ENCODE data around the gene TAP1.

Gene TAP1

DNA sequence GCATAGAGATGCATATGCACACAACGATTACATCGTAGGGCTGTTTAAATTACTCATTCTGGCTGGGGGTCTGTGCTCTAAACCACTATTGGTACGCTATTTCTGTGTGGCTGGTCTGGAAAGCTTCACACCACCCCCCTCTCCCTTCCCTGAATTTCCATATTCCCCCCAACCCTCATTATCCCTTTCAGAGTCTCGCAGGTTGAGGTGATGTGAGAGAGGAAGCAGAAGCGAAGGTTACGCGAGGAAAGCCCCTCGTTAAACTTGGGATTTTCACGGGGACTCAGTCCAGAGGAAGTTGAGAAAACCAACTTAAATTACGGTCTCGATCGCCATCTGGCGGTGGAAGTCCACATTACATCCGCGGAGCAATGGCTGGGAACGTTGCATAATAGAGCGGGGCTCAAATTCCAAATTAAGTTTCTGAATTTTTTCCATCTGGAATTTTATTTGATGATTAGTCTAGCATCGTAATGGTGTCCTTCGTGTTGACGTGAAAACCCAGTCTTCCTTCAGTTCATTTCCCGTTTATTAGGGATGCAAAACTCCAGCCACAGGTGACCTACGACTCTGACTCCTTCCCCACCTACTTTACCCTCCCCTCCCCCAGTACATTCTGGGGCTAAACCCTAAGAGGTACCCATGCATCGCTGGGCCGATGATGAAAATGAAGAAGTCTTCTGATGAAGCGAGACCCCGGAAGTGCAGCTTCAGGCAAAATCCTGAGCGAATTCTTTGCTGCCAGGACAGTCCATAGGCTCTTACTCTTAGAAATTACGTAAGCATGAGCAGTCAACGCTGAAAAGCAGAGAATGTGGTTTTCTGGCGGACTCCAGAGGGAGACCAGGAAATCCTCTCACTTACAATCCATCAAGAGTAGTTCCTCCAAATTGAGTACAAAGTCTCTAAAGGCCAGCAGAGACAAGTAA, 56.4 kb downstream of the TAP1 start:
- peak; percentile 54 for DNase-seq

Data from fibroblast of skin of back (primary cell).